Measurements from ENCODE around the gene MEI4.
"Not testable (repeated sequence)": the region's sequence is repeated elsewhere in the genome, so short reads cannot be mapped to it uniquely, and the experiment has no call there.

Gene MEI4

GRCh38 chr6:77816766-77817270, 164.0 kb downstream of the MEI4 start:
- no peaks in the 10 kb centered on the region for H3K4me1 Mint-ChIP-seq (ENCODE audit: low read depth)
- H3K27me3 Mint-ChIP-seq, result no peaks in the 10 kb centered on the region
- DNase-seq, result no peak
- H3K36me3 Mint-ChIP-seq (ENCODE audit: low read depth), result no peaks in the 10 kb centered on the region
- H3K27ac Mint-ChIP-seq, result no peak overlapping the region
- peaks cover 4% of the 10 kb centered on the region for H3K9me3 Mint-ChIP-seq
- H3K4me3 Mint-ChIP-seq, result no peak overlapping the region

- H3K9me3 Mint-ChIP-seq, result peaks cover 2% of the 10 kb centered on the region
- no peak overlapping the region for H3K27ac Mint-ChIP-seq
- H3K27me3 Mint-ChIP-seq, result no peaks in the 10 kb centered on the region
- no peaks in the 10 kb centered on the region for H3K4me1 Mint-ChIP-seq (ENCODE audit: low read depth)
- no peak for DNase-seq
- no peak overlapping the region for H3K4me3 Mint-ChIP-seq
- H3K36me3 Mint-ChIP-seq (ENCODE audit: low read depth), result no peaks in the 10 kb centered on the region
Measured at GRCh38 chr6:77822265-77822664, 169.4 kb downstream of the MEI4 start.

GRCh38 chr6:77825204-77825603, 172.4 kb downstream of the MEI4 start:
- DNase-seq, result no peak
- Mint-ChIP-seq H3K9me3 (no peaks in the 10 kb centered on the region), H3K27me3 (no peaks in the 10 kb centered on the region), H3K4me1 (ENCODE audit: low read depth) (no peaks in the 10 kb centered on the region), H3K4me3 (no peak overlapping the region), H3K36me3 (ENCODE audit: low read depth) (no peaks in the 10 kb centered on the region), H3K27ac (no peak overlapping the region)

GRCh38 chr6:77829736-77830135, 176.9 kb downstream of the MEI4 start:
- Mint-ChIP-seq H3K9me3 (peaks cover 2% of the 10 kb centered on the region), H3K4me3 (no peak overlapping the region), H3K4me1 (ENCODE audit: low read depth) (no peaks in the 10 kb centered on the region), H3K36me3 (ENCODE audit: low read depth) (no peaks in the 10 kb centered on the region), H3K27ac (no peak overlapping the region), H3K27me3 (no peaks in the 10 kb centered on the region)
- no peak for DNase-seq

- DNase-seq; H3K27ac Mint-ChIP-seq; H3K9me3 Mint-ChIP-seq; H3K4me3 Mint-ChIP-seq; H3K4me1 Mint-ChIP-seq (ENCODE audit: low read depth); H3K27me3 Mint-ChIP-seq; H3K36me3 Mint-ChIP-seq (ENCODE audit: low read depth): not testable (repeated sequence)
Measured at GRCh38 chr6:77833749-77834148, 180.9 kb downstream of the MEI4 start.

GRCh38 chr6:77834591-77834996, 181.8 kb downstream of the MEI4 start:
- no peak overlapping the region for H3K27ac Mint-ChIP-seq
- H3K9me3 Mint-ChIP-seq, result peaks cover 2% of the 10 kb centered on the region
- no peak for DNase-seq
- H3K36me3 Mint-ChIP-seq (ENCODE audit: low read depth), result no peaks in the 10 kb centered on the region
- H3K4me3 Mint-ChIP-seq, result no peak overlapping the region
- no peaks in the 10 kb centered on the region for H3K27me3 Mint-ChIP-seq
- no peaks in the 10 kb centered on the region for H3K4me1 Mint-ChIP-seq (ENCODE audit: low read depth)

- Mint-ChIP-seq H3K4me1 (ENCODE audit: low read depth) (no peaks in the 10 kb centered on the region), H3K4me3 (no peak overlapping the region), H3K27ac (no peak overlapping the region), H3K36me3 (ENCODE audit: low read depth) (no peaks in the 10 kb centered on the region), H3K27me3 (no peaks in the 10 kb centered on the region), H3K9me3 (peaks cover 2% of the 10 kb centered on the region)
- no peak for DNase-seq
Measured at GRCh38 chr6:77837034-77837784, 184.4 kb downstream of the MEI4 start.

- Mint-ChIP-seq H3K4me3 (no peak overlapping the region), H3K9me3 (no peaks in the 10 kb centered on the region), H3K36me3 (ENCODE audit: low read depth) (no peaks in the 10 kb centered on the region), H3K27ac (no peak overlapping the region), H3K4me1 (ENCODE audit: low read depth) (no peaks in the 10 kb centered on the region), H3K27me3 (no peaks in the 10 kb centered on the region)
- no peak for DNase-seq
Measured at GRCh38 chr6:77839292-77839691, 186.5 kb downstream of the MEI4 start.

- Mint-ChIP-seq H3K9me3 (peaks cover 7% of the 10 kb centered on the region), H3K36me3 (ENCODE audit: low read depth) (no peaks in the 10 kb centered on the region), H3K4me3 (no peak overlapping the region), H3K27ac (no peak overlapping the region), H3K4me1 (ENCODE audit: low read depth) (no peaks in the 10 kb centered on the region), H3K27me3 (no peaks in the 10 kb centered on the region)
- DNase-seq, result no peak
Measured at GRCh38 chr6:77844822-77845221, 192.0 kb downstream of the MEI4 start.

- Mint-ChIP-seq H3K27ac (no peak overlapping the region), H3K36me3 (ENCODE audit: low read depth) (no peaks in the 10 kb centered on the region), H3K27me3 (no peaks in the 10 kb centered on the region), H3K4me1 (ENCODE audit: low read depth) (no peaks in the 10 kb centered on the region), H3K4me3 (no peak overlapping the region), H3K9me3 (peaks cover 7% of the 10 kb centered on the region)
- no peak for DNase-seq
Measured at GRCh38 chr6:77853401-77853800, 200.6 kb downstream of the MEI4 start.

- Mint-ChIP-seq H3K9me3 (peaks cover 3% of the 10 kb centered on the region), H3K27ac (no peak overlapping the region), H3K4me3 (no peak overlapping the region), H3K27me3 (no peaks in the 10 kb centered on the region), H3K4me1 (ENCODE audit: low read depth) (no peaks in the 10 kb centered on the region), H3K36me3 (ENCODE audit: low read depth) (no peaks in the 10 kb centered on the region)
- DNase-seq, result no peak
Measured at GRCh38 chr6:77856391-77856790, 203.6 kb downstream of the MEI4 start.

- Mint-ChIP-seq H3K9me3 (peaks cover 3% of the 10 kb centered on the region), H3K4me3 (no peak overlapping the region), H3K4me1 (ENCODE audit: low read depth) (no peaks in the 10 kb centered on the region), H3K36me3 (ENCODE audit: low read depth) (no peaks in the 10 kb centered on the region), H3K27ac (no peak overlapping the region), H3K27me3 (no peaks in the 10 kb centered on the region)
- no peak for DNase-seq
Measured at GRCh38 chr6:77857421-77857820, 204.6 kb downstream of the MEI4 start.

- no peaks in the 10 kb centered on the region for H3K27me3 Mint-ChIP-seq
- no peak for DNase-seq
- peaks cover 15% of the 10 kb centered on the region for H3K9me3 Mint-ChIP-seq
- H3K4me1 Mint-ChIP-seq (ENCODE audit: low read depth), result no peaks in the 10 kb centered on the region
- H3K27ac Mint-ChIP-seq, result no peak overlapping the region
- H3K4me3 Mint-ChIP-seq, result no peak overlapping the region
- no peaks in the 10 kb centered on the region for H3K36me3 Mint-ChIP-seq (ENCODE audit: low read depth)
Measured at GRCh38 chr6:77876300-77876699, 223.5 kb downstream of the MEI4 start.

GRCh38 chr6:77879527-77879926, 226.7 kb downstream of the MEI4 start:
- no peaks in the 10 kb centered on the region for H3K27me3 Mint-ChIP-seq
- no peaks in the 10 kb centered on the region for H3K4me1 Mint-ChIP-seq (ENCODE audit: low read depth)
- no peak overlapping the region for H3K27ac Mint-ChIP-seq
- no peak for DNase-seq
- H3K4me3 Mint-ChIP-seq, result no peak overlapping the region
- peaks cover 19% of the 10 kb centered on the region for H3K9me3 Mint-ChIP-seq
- H3K36me3 Mint-ChIP-seq (ENCODE audit: low read depth), result no peaks in the 10 kb centered on the region

GRCh38 chr6:77880501-77880900, 227.7 kb downstream of the MEI4 start:
- Mint-ChIP-seq H3K36me3 (ENCODE audit: low read depth) (no peaks in the 10 kb centered on the region), H3K4me1 (ENCODE audit: low read depth) (no peaks in the 10 kb centered on the region), H3K27ac (no peak overlapping the region), H3K27me3 (no peaks in the 10 kb centered on the region), H3K9me3 (peaks cover 15% of the 10 kb centered on the region), H3K4me3 (no peak overlapping the region)
- no peak for DNase-seq

- peaks cover 14% of the 10 kb centered on the region for H3K9me3 Mint-ChIP-seq
- H3K4me3 Mint-ChIP-seq, result no peak overlapping the region
- H3K27ac Mint-ChIP-seq, result no peak overlapping the region
- H3K4me1 Mint-ChIP-seq (ENCODE audit: low read depth), result no peaks in the 10 kb centered on the region
- no peak for DNase-seq
- no peaks in the 10 kb centered on the region for H3K36me3 Mint-ChIP-seq (ENCODE audit: low read depth)
- H3K27me3 Mint-ChIP-seq, result no peaks in the 10 kb centered on the region
Measured at GRCh38 chr6:77883851-77884250, 231.0 kb downstream of the MEI4 start.

Measured in activated T-cell treated with anti-CD3 and anti-CD28 coated beads, Interleukin-2, amount 50 U/mL, for 24 hours (primary cell).